SK-N-MC (cell line): ENCODE results near the gene OR2V2.

Experiments used
- DNase-seq: peaks from one replicate; pipeline ENCODE4 v3.0.0-alpha.2; 2011; ENCODE audit warnings: low read depth, low spot score
- H3K27ac ChIP-seq: fragments of 200-600 bp; sonication (generic); 2 replicates; pipeline ENCODE4 v1.5.1; 2016; ENCODE audit warnings: mixed run types
- H3K36me3 ChIP-seq: fragments of 200-600 bp; sonication (generic); 2 replicates; pipeline ENCODE4 v1.6.1; 2017; ENCODE audit warnings: antibody characterized with exemption, low read length, mixed read lengths; ENCODE audit not compliant: insufficient read depth
- H3K4me3 ChIP-seq: fragments of 200-600 bp; sonication (generic); 2 replicates; pipeline ENCODE4 v1.5.1; 2016
- H3K9ac ChIP-seq: fragments of 200-600 bp; sonication (generic); 2 replicates; pipeline ENCODE4 v1.8.0; 2017; ENCODE audit warnings: mixed run types, mixed read lengths; ENCODE audit not compliant: insufficient read length
- H3K9me3 ChIP-seq: fragments of 200-600 bp; sonication (generic); 2 replicates; pipeline ENCODE4 v1.6.1; 2017; ENCODE audit warnings: low read depth, mild to moderate bottlenecking, antibody characterized with exemption, low read length, moderate library complexity, mixed read lengths
- EZH2 ChIP-seq: fragments of 200-600 bp; sonication (generic); IDR thresholded peaks from one replicate; pipeline ENCODE4 v1.6.1; 2017; ENCODE audit warnings: antibody characterized with exemption
- FOXP2 ChIP-seq: optimal IDR thresholded peaks from 2 replicates; pipeline ENCODE3; 2011; ENCODE audit warnings: mild to moderate bottlenecking, moderate library complexity; ENCODE audit not compliant: insufficient read depth; ENCODE audit errors: extremely low read length, control extremely low read depth
- POLR2AphosphoS5 ChIP-seq: IDR thresholded peaks from 2 replicates; pipeline ENCODE4 v1.6.1; 2012; ENCODE audit warnings: mild to moderate bottlenecking, low read depth, low read length, borderline replicate concordance

The OR2V2 gene

DNA sequence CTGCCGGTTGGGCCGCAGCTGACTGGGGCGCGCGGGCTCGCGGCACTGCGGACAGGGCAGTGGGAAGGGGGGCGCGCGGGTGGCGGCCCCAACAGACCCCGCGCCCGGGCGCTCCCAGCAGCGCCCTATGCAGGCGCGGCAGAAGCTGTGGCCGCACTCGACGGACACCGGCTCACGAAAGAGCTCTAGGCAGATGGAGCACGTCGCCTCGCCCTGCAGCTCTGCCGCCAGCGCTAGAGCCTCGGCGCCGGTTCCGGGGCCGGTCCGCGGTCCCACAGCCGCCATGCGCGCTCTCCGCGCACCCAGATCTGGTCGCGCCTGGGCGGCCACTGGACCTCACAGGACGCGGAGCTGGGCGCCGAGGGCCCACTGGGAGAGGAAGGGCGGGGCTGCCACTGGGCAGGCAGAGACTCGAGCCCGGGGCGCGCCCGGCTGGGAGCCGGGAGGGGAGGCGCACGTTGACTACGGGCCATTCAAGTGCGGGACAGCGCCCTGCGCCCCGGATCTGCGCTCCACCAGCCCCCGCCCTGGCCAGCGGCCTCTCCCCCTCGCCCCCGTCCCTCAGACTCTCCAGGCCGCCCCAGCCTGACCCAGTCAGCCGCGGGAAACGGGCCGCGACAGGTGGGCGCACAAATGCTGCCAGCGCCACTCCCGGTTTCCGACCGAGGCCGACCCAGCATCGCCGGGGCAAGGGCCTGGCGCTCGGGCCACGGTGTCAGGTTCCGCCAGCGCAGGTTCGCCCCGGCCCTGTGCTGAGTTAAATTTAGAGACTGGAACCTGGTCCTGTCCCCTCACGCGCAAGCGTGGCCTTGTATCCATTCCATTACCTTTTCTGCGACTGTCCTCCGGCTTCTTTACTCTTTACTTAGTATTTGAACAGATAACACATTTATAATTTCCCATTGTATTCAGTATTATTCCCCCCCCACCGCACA is 57.7 kb downstream of the OR2V2 start, which contains the start of gene TRIM7:
Gene TRIM7 (minus strand): TSS at position 371 of the 935 bp plus-strand sequence. CDS start 86 bp downstream, at position 285.
- no peak for DNase-seq

DNA sequence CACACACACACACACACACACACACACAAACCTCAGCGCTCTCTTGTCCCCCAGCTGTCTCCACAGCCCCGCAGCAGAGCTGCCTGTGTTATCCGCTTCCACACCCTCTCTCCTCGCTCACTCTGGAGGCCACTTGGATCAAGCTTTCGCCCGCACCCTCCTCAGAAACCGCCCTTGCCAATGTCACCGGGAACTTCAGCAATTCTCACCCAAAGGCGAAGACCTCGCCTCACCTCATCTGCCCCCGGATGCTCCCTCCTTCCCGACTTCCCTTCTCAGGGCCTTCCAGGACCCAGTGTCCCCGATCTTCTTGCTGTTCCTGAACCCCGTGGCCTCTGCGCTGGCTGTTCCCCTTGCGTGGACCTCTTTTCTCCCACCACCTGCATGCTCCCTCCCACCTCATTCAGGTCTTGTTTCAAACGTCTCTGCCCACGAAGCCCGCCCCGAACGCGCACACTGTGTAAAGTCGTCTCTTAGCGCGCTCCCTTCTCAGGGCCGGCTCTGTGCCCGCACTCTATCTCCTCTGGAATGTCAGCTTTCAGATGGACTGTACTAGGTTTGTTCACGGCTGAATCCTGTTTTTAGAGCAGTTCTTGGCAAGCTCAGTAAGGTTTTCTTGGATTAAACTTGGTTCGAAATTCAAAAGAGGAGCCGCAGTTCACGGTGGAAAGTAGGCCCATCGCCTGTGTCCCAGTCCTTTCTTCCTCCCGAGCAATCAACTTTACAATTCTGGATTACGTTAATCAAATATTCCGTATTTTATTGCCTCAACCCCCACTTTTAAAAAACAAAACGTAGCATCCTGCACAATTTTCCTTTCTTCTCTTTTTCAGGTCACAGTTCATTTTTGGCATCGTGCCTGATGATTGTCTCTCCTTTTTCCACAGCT is 58.6 kb downstream of the OR2V2 start:
- Histone ChIP-seq H3K9ac (no peak overlapping the region), H3K27ac (no peak overlapping the region), H3K36me3 (no peaks in the 10 kb centered on the region), H3K9me3 (no peaks in the 10 kb centered on the region), H3K4me3 (peak overlapping the region; percentile 93)
- no peak for DNase-seq
- TF ChIP-seq EZH2 (no peak), POLR2AphosphoS5 (no peak), FOXP2 (no peak)

More for the DNA sequence above, 57.7 kb downstream of the OR2V2 start, which contains the start of gene TRIM7:
- no peaks in the 10 kb centered on the region for H3K36me3 ChIP-seq
- peak within 1 kb of the TSS; percentile 93 for H3K4me3 ChIP-seq
- TF ChIP-seq POLR2AphosphoS5 (no peak), FOXP2 (no peak), EZH2 (no peak)
- H3K27ac ChIP-seq: no peak within 1 kb of the TSS
- H3K9me3 ChIP-seq: no peaks in the 10 kb centered on the region
- peak within 1 kb of the TSS; percentile 64 for H3K9ac ChIP-seq

DNA sequence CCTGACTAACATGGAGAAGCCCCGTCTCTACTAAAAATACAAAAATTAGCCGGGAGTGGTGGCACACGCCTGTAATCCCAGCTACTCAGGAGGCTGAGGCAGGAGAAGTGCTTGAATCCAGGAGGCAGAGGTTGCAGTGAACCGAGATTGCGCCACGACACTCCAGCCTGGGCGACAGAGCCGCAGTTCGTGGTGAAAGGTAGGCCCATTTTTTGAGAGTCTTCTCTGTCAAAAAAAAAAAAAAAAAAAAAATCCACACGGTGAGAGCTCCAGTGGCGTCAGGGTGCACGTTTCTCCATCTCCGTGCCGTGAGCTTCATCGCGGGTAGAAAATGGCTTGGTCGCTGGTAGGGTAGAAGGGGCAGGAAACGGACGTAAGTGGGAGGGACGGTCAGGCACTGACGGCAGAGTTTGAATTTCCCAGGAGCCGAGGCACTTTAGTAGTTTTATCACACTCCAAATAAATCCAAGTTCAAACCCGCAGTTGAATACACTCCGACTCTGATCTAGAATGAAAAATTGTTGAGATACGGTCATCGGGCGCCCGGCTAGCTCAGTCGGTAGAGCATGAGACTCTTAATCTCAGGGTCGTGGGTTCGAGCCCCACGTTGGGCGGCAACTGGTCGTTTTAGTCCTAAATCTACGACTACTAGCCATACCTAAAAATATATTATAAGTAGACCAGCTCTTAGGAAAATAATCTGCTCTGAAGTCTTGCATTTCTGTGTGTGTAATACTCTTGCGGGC is 60.0 kb downstream of the OR2V2 start:
- DNase-seq: peak; percentile 86
- Histone ChIP-seq H3K9ac (peak overlapping the region; percentile 71), H3K9me3 (no peaks in the 10 kb centered on the region), H3K27ac (peak overlapping the region; percentile 88), H3K36me3 (no peaks in the 10 kb centered on the region), H3K4me3 (peak overlapping the region; percentile 93)
- TF ChIP-seq FOXP2: no peak

DNA sequence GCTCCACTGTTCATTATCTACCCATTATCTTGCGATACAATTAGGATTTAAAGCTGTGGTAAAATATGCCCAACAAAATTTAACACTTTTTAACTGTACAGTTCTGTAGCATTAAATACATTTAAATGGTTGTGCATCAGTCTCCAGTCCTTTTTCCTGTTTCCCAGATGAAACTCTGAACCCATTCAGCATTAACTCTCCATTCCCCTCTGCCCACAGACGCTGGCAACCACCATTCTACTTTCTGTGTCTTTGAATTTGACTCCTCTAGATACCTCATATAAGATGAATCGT is 60.5 kb downstream of the OR2V2 start:
- H3K27ac ChIP-seq: peak overlapping the region; percentile 88; the same call in 1 of the 2 replicates
- peak overlapping the region; percentile 93 for H3K4me3 ChIP-seq

More for the DNA sequence above, 60.5 kb downstream of the OR2V2 start:
- Histone ChIP-seq H3K9me3 (no peaks in the 10 kb centered on the region), H3K9ac (no peak overlapping the region), H3K36me3 (no peaks in the 10 kb centered on the region)
- TF ChIP-seq FOXP2 (no peak), EZH2 (no peak), POLR2AphosphoS5 (no peak)
- no peak for DNase-seq
